Testis (tissue), 3 donors: ENCODE measurements around the gene AGAP2. TPM values are rescaled to one million over a fixed set of nuclear protein-coding genes. Genes with fewer than 3 reads are reported as not detected.
"Not testable (repeated sequence)": the region's sequence is repeated elsewhere in the genome, so short reads cannot be mapped to it uniquely, and the experiment has no call there.

ENCODE experiments used
- DNase-seq: peaks from one replicate; pipeline ENCODE4 v3.0.0-alpha.2; 2019
- H3K27ac ChIP-seq, 2 donors: fragments of 200-600 bp; sonication (generic); one replicate each; pipeline ENCODE4 v1.5.1; 2019
- H3K27me3 ChIP-seq: fragments of 200-600 bp; sonication (generic); one replicate; pipeline ENCODE4 v1.5.1; 2019
- H3K36me3 ChIP-seq: fragments of 200-600 bp; sonication (generic); one replicate; pipeline ENCODE4 v1.5.1; 2017; ENCODE audit warnings: low read depth; ENCODE audit errors: missing control alignments
- H3K4me1 ChIP-seq: fragments of 200-600 bp; sonication (generic); one replicate; pipeline ENCODE4 v1.5.1; 2019
- H3K4me3 ChIP-seq, 2 donors: fragments of 200-600 bp; sonication (generic); one replicate each; pipeline ENCODE4 v1.5.1; 2017 to 2019
- H3K9me3 ChIP-seq: fragments of 200-600 bp; sonication (generic); one replicate; pipeline ENCODE4 v1.5.1; 2017
- CTCF ChIP-seq, 3 experiments: fragments of 450-650 bp in 2 of 3; fragments of 200-600 bp in 1 of 3; sonication (generic) in 1 of 3; IDR thresholded peaks; one replicate each; pipeline ENCODE4 v1.5.1; 2016 to 2019; ENCODE audit warnings: antibody characterized with exemption in 3 of 3, mild to moderate bottlenecking in 2 of 3, moderate library complexity in 1 of 3
- POLR2A ChIP-seq: fragments of 450-650 bp; IDR thresholded peaks from one replicate; pipeline ENCODE4 v1.6.1; 2017; ENCODE audit warnings: antibody characterized with exemption, mild to moderate bottlenecking, moderate library complexity
- WGBS, 2 donors: methylation state at CpG; one replicate each; pipeline ENCODE4 v1.1.5; 2018; 5-methylcytosine and 5-hydroxymethylcytosine counted together
- intact Hi-C: fragments of 100-400 bp; cut with DNase I; formaldehyde crosslinking; loops from one replicate; pipeline ENCODE4 v1.15.1; 2023; ENCODE audit warnings: low total_unique reads
- polyA plus RNA-seq: library from polyadenylated mRNA; stranded (reverse); fragments of 350-450 nt; fragmentation: Illumina TruSeq; extraction: RNeasy Lipid Tissue Mini Kit (QIAGEN cat#74804); gene quantifications from one replicate; pipeline ENCODE4 v1.2.3, GENCODE V29; 2014; ENCODE audit warnings: low read depth, low replicate concordance; ENCODE audit not compliant: insufficient read depth
- total RNA-seq, 2 donors: library from RNA; depleted of rRNA; stranded (reverse); fragments of >200 nt; gene quantifications; one replicate each; pipeline ENCODE4 v1.2.3, GENCODE V29; 2016

The AGAP2 gene
- total and polyA plus RNA-seq, 3 donors from 2014 or later, result 1.9 to 3.2 (median 2.7) TPM

DNA sequence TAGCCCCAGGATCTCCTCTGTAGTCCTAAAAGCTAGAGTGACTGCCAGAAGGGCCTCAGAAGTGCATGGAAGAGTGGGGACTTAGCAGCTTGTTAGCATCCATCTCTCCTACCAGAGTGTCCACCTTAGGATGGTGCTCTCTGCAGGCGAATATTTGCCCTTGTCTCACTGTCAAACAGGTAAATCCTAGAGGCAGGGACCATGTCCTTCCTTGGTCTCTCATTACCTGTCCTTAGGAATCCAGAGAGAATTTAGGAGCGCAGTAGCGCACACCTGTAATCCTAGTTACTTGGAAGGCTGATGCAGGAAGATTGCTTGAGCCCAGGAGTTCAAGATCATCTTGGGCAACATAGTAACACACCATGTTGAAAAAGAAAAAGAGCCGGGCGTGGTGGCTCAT is 21.4 kb downstream of the AGAP2 start:
- Histone ChIP-seq H3K9me3 (no peaks in the 10 kb centered on the region), H3K36me3 (no peaks in the 10 kb centered on the region), H3K27ac (no peak overlapping the region), H3K27me3 (no peaks in the 10 kb centered on the region), H3K4me1 (no peaks in the 10 kb centered on the region), H3K4me3 (no peak overlapping the region)
- TF ChIP-seq POLR2A (no peak), CTCF (IDR thresholded peaks at IDR 0.05) (no peak)
- intact Hi-C loops, result no loop called here
- no peak for DNase-seq
- WGBS, 2 donors, result 94 to 96% methylated on average over 5 of the region's 5 CpGs

GRCh38 chr12:57716305-57716704 is 22.2 kb downstream of the AGAP2 start:
- intact Hi-C loops, result no loop called here
- H3K36me3 ChIP-seq, result no peaks in the 10 kb centered on the region

DNA sequence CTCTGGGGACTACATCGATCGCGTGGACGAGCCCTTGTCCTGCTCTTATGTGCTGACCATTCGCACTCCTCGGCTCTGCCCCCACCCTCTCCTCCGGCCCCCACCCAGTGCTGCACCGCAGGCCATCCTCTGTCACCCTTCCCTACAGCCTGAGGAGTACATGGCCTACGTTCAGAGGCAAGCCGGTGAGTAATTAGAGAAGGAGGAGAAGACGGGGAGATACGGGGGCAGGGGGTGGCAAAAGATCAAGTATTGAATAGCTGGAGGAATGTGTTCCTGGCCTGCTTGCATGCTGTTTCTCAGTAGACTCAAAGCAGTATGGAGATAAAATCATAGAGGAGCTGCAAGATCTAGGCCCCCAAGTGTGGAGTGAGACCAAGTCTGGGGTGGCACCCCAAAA is 22.8 kb downstream of the AGAP2 start:
- DNase-seq, result no peak
- Histone ChIP-seq H3K9me3 (no peaks in the 10 kb centered on the region), H3K4me1 (no peaks in the 10 kb centered on the region), H3K27me3 (no peaks in the 10 kb centered on the region), H3K4me3 (no peak overlapping the region), H3K36me3 (no peaks in the 10 kb centered on the region), H3K27ac (no peak overlapping the region)
- intact Hi-C loops, result no loop called here
- WGBS, 2 donors, result 95% methylated on average over 12 of the region's 12 CpGs
- TF ChIP-seq CTCF (IDR thresholded peaks at IDR 0.05) (no peak), POLR2A (no peak)

More at GRCh38 chr12:57716305-57716704, 22.2 kb downstream of the AGAP2 start:
- H3K27me3 ChIP-seq, result no peaks in the 10 kb centered on the region
- DNase-seq, result no peak
- H3K4me1 ChIP-seq, result no peaks in the 10 kb centered on the region
- no peak overlapping the region for H3K27ac ChIP-seq
- H3K9me3 ChIP-seq, result no peaks in the 10 kb centered on the region
- WGBS, 2 donors, result 94 to 97% methylated on average over 4 of the region's 4 CpGs
- TF ChIP-seq CTCF (IDR thresholded peaks at IDR 0.05) (no peak), POLR2A (no peak)
- no peak overlapping the region for H3K4me3 ChIP-seq

- 89 to 96% methylated on average over 6 of the region's 6 CpGs for WGBS, 2 donors
- H3K27ac ChIP-seq, H3K27me3 ChIP-seq, H3K4me1 ChIP-seq, DNase-seq, H3K4me3 ChIP-seq, H3K36me3 ChIP-seq, intact Hi-C loops, H3K9me3 ChIP-seq: not testable (repeated sequence)
Measured at GRCh38 chr12:57715036-57715748, 23.4 kb downstream of the AGAP2 start.

DNA sequence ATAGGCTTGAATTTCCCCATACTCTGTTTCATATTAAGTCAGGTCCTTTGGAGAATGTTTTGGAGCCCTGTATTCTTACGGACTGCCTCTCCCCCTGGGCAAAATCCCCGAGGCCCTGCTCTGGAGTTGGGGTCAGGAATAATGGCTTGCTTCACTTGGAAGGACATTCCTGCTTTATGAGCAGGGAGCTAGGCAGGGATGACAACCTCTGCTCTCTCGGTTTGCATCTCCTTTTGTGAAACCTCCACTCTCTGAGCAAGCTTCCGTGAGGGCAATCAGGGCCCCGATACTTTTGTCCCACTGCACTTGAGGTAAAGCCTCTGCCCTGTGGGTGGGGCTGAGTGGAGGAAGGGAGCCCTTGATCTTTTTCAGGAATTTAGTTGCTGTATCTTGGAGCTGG is 25.3 kb downstream of the AGAP2 start:
- Histone ChIP-seq H3K36me3 (no peaks in the 10 kb centered on the region), H3K4me3 (no peak overlapping the region), H3K27me3 (no peaks in the 10 kb centered on the region), H3K27ac (no peak overlapping the region), H3K4me1 (no peaks in the 10 kb centered on the region), H3K9me3 (no peaks in the 10 kb centered on the region)
- no peak for DNase-seq
- WGBS, 2 donors, result 89 to 93% methylated on average over 5 of the region's 5 CpGs
- intact Hi-C loops, result no loop called here
- TF ChIP-seq POLR2A (no peak), CTCF (IDR thresholded peaks at IDR 0.05) (no peak)
